K562 (cell line): Measurements from ENCODE around the gene SEC61A2. TPM values are rescaled to one million over a fixed set of nuclear protein-coding genes. Genes with fewer than 3 reads are reported as not detected.

ENCODE experiments used
- FOXA1 ChIP-seq: fragments of 450-650 bp; IDR thresholded peaks from 2 replicates; pipeline ENCODE4 v1.6.1; 2016; ENCODE audit warnings: mild to moderate bottlenecking, borderline replicate concordance
- FOXJ2 ChIP-seq: fragments of 200-800 bp; sonication (Bioruptor generic); IDR thresholded peaks from 2 replicates; pipeline ENCODE4 v1.6.1; 2016; ENCODE audit warnings: missing genetic modification characterization, missing compliant biosample characterization
- FOXK1 ChIP-seq: sonication (generic); formaldehyde crosslinking; IDR thresholded peaks from 2 replicates; pipeline ENCODE4 v1.8.0; 2022; ENCODE audit warnings: missing genetic modification reagents, mild to moderate bottlenecking, borderline replicate concordance
- ID3 ChIP-seq, 2 experiments: fragments of 250-450 bp in 1 of 2; fragments of 450-650 bp in 1 of 2; sonication (Bioruptor Pico) in 1 of 2; IDR thresholded peaks; 2 replicates each; pipeline versions ENCODE4 v1.6.1 to v1.8.0; 2016 to 2021; ENCODE audit warnings: mild to moderate bottlenecking in 2 of 2, moderate library complexity in 2 of 2, missing compliant biosample characterization in 1 of 2, missing genetic modification characterization in 1 of 2
- LARP7 ChIP-seq: fragments of 450-650 bp; IDR thresholded peaks from 2 replicates; pipeline ENCODE4 v1.6.1; 2016
- MAZ ChIP-seq, 2 experiments: fragments of 450-650 bp in 1 of 2; sonication (generic) in 1 of 2; formaldehyde crosslinking; IDR thresholded peaks in 1 of 2; conservative IDR thresholded peaks in 1 of 2; 2 replicates each; pipeline versions ENCODE4 v1.4.0 to v1.5.0; 2020; ENCODE audit warnings: mild to moderate bottlenecking in 1 of 2, missing genetic modification reagents in 1 of 2
- POLR2A ChIP-seq: fragments of 450-650 bp; conservative IDR thresholded peaks from 2 replicates; pipeline ENCODE4 v1.6.1; 2016
- RFX1 ChIP-seq: fragments of 450-650 bp; IDR thresholded peaks from 2 replicates; pipeline ENCODE4 v1.6.1; 2016; ENCODE audit warnings: mild to moderate bottlenecking, moderate library complexity
- SAP30 ChIP-seq: fragments of 200-600 bp; sonication (generic); IDR thresholded peaks from 2 replicates; pipeline ENCODE4 v1.6.1; 2012; ENCODE audit warnings: borderline replicate concordance, low read depth, mild to moderate bottlenecking, moderate library complexity, low read length, control low read depth, inconsistent platforms; ENCODE audit not compliant: insufficient read depth, poor library complexity, severe bottlenecking
- SNAPC5 ChIP-seq: fragments of 250-450 bp; sonication (Bioruptor Pico); IDR thresholded peaks from 2 replicates; pipeline ENCODE4 v1.8.0; 2021; ENCODE audit warnings: moderate library complexity, mild to moderate bottlenecking, inconsistent platforms
- SNIP1 ChIP-seq: fragments of 450-650 bp; IDR thresholded peaks from 2 replicates; pipeline ENCODE4 v1.7.1; 2017; ENCODE audit warnings: low read depth, mild to moderate bottlenecking
- SUPT5H ChIP-seq: fragments of 450-650 bp; IDR thresholded peaks from 2 replicates; pipeline ENCODE4 v1.6.1; 2016
- TAL1 ChIP-seq: fragments of 450-650 bp; IDR thresholded peaks from 2 replicates; pipeline ENCODE4 v1.6.1; 2016; ENCODE audit warnings: mild to moderate bottlenecking
- TOE1 ChIP-seq, 2 experiments: fragments of 450-650 bp in 1 of 2; sonication (generic) in 1 of 2; formaldehyde crosslinking in 1 of 2; IDR thresholded peaks; 2 replicates each; pipeline versions ENCODE4 v1.7.1 to v1.8.0; 2016 to 2022; ENCODE audit warnings: borderline replicate concordance in 2 of 2, mild to moderate bottlenecking in 2 of 2, antibody characterized with exemption in 1 of 2, inconsistent platforms in 1 of 2, low read depth in 1 of 2, missing genetic modification reagents in 1 of 2, moderate library complexity in 1 of 2
- ZBTB49 ChIP-seq: sonication (generic); formaldehyde crosslinking; IDR thresholded peaks from 2 replicates; pipeline ENCODE4 v1.8.0; 2022; ENCODE audit warnings: missing genetic modification reagents, mild to moderate bottlenecking, borderline replicate concordance
- ZNF3 ChIP-seq: fragments of 250-450 bp; sonication (Bioruptor Pico); IDR thresholded peaks from 2 replicates; pipeline ENCODE4 v1.5.0; 2021; ENCODE audit warnings: mild to moderate bottlenecking, moderate library complexity
- ZNF324 ChIP-seq: fragments of 250-450 bp; sonication (Bioruptor Pico); IDR thresholded peaks from 2 replicates; pipeline ENCODE4 v1.4.0; 2020; ENCODE audit warnings: mild to moderate bottlenecking
- ZNF518B ChIP-seq: fragments of 250-450 bp; sonication (Bioruptor Pico); IDR thresholded peaks from 2 replicates; pipeline ENCODE4 v1.5.0; 2021; ENCODE audit warnings: mild to moderate bottlenecking, moderate library complexity
- polyA plus RNA-seq, 8 experiments: library from polyadenylated mRNA; depleted of rRNA in 4 of 8; stranded (reverse) in 5 of 8; unstranded in 3 of 8; fragments of >200 nt; fragmentation: Nextera tagmentation in 2 of 8; fragmentation: Illumina TruSeq in 1 of 8; extraction: Ambion mirVana in 2 of 8; extraction: Trizol in 1 of 8; gene quantifications; 2 replicates each; pipeline versions ENCODE4 v1.2.1 to v1.2.3, GENCODE V29; 2011 to 2014; ENCODE audit warnings: inconsistent platforms in 1 of 8, missing spikeins in 1 of 8
- total RNA-seq, 7 experiments: library from RNA; depleted of rRNA in 6 of 7; stranded (reverse); fragments of >200 nt in 6 of 7; fragmentation: Illumina TruSeq in 2 of 7; extraction: Trizol in 2 of 7; gene quantifications; 2 replicates each; pipeline versions ENCODE4 v1.2.1 to v1.2.3, GENCODE V29; 2011 to 2021; ENCODE audit warnings: low replicate concordance in 1 of 7

SEC61A2 gene
- total and polyA plus RNA-seq, 9 of the 15 experiments (the other 6 are each of a cell fraction or from before 2014, with no cell fraction given), result 1.2 to 9.7 (median 3.9) TPM

- TF ChIP-seq ZNF518B (CRISPR knock-in tag) (no peak), FOXJ2 (tag) (peak; percentile 61; the same call in 1 of the 2 replicates), ZBTB49 (no peak), MAZ (CRISPR knock-in tag; conservative IDR thresholded peaks at IDR 0.05 in 1 of 2, IDR thresholded peaks at IDR 0.05 in 1 of 2) (peak; percentile 80 to 90), SNIP1 (no peak), RFX1 (no peak), ZNF324 (CRISPR knock-in tag) (0 out of 2 replicates have a peak, but pooled peaks have one; percentile 7), SUPT5H (peak; percentile 82), FOXK1 (peak; percentile 88; the same call in 1 of the 2 replicates), ZNF3 (no peak), TOE1 (IDR thresholded peaks at IDR 0.05; ENCODE audit: borderline replicate concordance) (peak; percentile 79; the same call in 1 of the 2 replicates), TOE1 (CRISPR knock-in tag; IDR thresholded peaks at IDR 0.05; ENCODE audit: borderline replicate concordance, low read depth) (0 out of 2 replicates have a peak, but pooled peaks have one; percentile 24), POLR2A (peak; percentile 90), ID3 (CRISPR knock-in tag; IDR thresholded peaks at IDR 0.05) (no peak), ID3 (tag; IDR thresholded peaks at IDR 0.05) (peak; percentile 64; the same call in 1 of the 2 replicates), FOXA1 (no peak), SAP30 (peak; percentile 81), SNAPC5 (CRISPR knock-in tag) (no peak), LARP7 (peak; percentile 9; the same call in 1 of the 2 replicates), TAL1 (no peak)
Measured at GRCh38 chr10:12195603-12196506, 66.4 kb downstream of the SEC61A2 start, which contains the start of the genes CDC123 and NUDT5 (continued).
